ENCODE results near the gene OSBPL6. TPM values are rescaled to one million over a fixed set of nuclear protein-coding genes. Genes with fewer than 3 reads are reported as not detected.

Gene OSBPL6
- total RNA-seq, 1 experiment from 2014 or later, result 4.6 TPM

DNA sequence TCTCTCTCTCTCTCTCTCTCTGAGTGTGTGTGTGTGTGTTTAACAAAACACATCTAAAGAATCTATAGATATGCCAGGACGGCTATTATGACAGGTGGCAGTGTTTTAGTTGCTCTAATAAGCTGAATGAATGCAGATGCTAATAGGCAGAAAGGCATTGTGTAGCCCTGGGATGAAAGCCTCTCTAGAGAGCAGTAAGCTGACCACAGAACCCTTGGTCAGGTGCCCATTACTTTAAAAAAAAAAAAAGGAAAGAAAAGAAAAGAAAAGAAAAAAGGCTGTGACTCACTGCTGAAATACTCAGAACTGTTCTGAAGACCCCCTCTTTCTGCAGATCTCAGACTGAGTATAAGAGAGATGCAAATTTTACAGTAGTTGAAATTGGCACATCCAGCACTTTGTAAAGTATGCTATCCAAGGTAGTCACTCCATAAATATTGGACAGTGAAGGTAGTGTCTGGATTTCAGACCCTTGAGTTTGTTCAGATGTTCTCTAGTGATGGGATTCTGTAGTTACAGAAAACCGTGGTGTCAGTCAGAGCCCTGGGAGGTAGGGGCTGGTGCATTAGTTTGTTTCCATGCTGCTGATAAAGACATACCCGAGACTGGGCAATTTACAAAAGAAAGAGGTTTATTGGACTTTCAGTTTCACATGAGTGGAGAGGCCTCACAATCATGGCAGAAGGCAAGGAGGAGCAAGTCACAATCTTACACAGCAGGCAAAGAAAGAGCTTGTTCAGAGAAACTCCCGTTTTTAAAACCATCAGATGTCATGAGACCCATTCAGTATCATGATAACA is 30.9 kb downstream of the OSBPL6 start:
- H3K79me2 ChIP-seq (ENCODE audit: insufficient read depth, low read length), result no peaks in the 10 kb centered on the region
- H2BK15ac ChIP-seq (ENCODE audit: low read depth, low read length), result no peak overlapping the region
- H3K18ac ChIP-seq (ENCODE audit: insufficient read length, low read depth, low read length), result no peak overlapping the region
- Mint-ChIP-seq H3K9me3 (no peaks in the 10 kb centered on the region), H3K27me3 (ENCODE audit: low read depth) (peaks cover 37% of the 10 kb centered on the region), H3K4me1 (peaks cover 35 to 42% of the 10 kb centered on the region in 2 experiments), H3K27ac (no peak overlapping the region), H3K36me3 (ENCODE audit: insufficient read depth in 1 of 3, low read depth in 3 of 3) (peaks cover 0 to 4% (median 0%) of the 10 kb centered on the region in 3 experiments; a peak in 1 of 7 replicates), H3K4me3 (no peak overlapping the region)
- no peak overlapping the region for H4K5ac ChIP-seq (ENCODE audit: insufficient read length, low read depth, low read length)
- no peaks in the 10 kb centered on the region for H3K79me1 ChIP-seq (ENCODE audit: insufficient read depth, low read depth, low read length, poor library complexity, severe bottlenecking)
- H2BK5ac ChIP-seq (ENCODE audit: insufficient read length, low read length), result no peak overlapping the region
- H3K14ac ChIP-seq (ENCODE audit: insufficient read depth, low read length), result no peak overlapping the region
- H2AFZ ChIP-seq (ENCODE audit: low read length), result no peak overlapping the region
- H4K8ac ChIP-seq (replicated peaks; ENCODE audit: insufficient read length, low read depth, low read length), result no peak overlapping the region
- no peaks in the 10 kb centered on the region for H3K9me3 ChIP-seq (ENCODE audit: control insufficient read depth, low read depth, low read length)
- no peaks in the 10 kb centered on the region; the same call in 1 of the 2 replicates for H3K4me1 ChIP-seq (ENCODE audit: insufficient read depth, low read length)
- no peak overlapping the region for H2AK5ac ChIP-seq (ENCODE audit: insufficient read length, low read length)
- no peak overlapping the region for H2BK120ac ChIP-seq (ENCODE audit: low read depth, low read length, poor library complexity, severe bottlenecking)
- no CpG with 5 or more reads among the region's 4 CpGs for WGBS (ENCODE audit: extremely low coverage, insufficient read length, low lambda C conversion rate)
- H3K56ac ChIP-seq (ENCODE audit: insufficient read length, low read depth, low read length), result no peak overlapping the region
- DNase-seq, result no peak
- no peak overlapping the region for H4K91ac ChIP-seq (ENCODE audit: insufficient read length, low read depth, low read length)
- H4K20me1 ChIP-seq (ENCODE audit: control insufficient read depth, insufficient read depth, insufficient read length), result no peaks in the 10 kb centered on the region
- H3K4ac ChIP-seq (ENCODE audit: low read depth, low read length), result no peak overlapping the region
- H3K4me2 ChIP-seq (ENCODE audit: insufficient read depth, insufficient read length, low read length), result no peak overlapping the region
- peaks cover 3% of the 10 kb centered on the region; the same call in 1 of the 2 replicates for H3K27me3 ChIP-seq (ENCODE audit: insufficient read depth, low read length)
- no peak overlapping the region for H3K27ac ChIP-seq (ENCODE audit: insufficient read length, low read depth, low read length)
- H3K23ac ChIP-seq (ENCODE audit: insufficient read length, low read depth, low read length), result no peak overlapping the region
- H3T11ph ChIP-seq (ENCODE audit: low read length), result no peak overlapping the region
- no peak overlapping the region for H2BK12ac ChIP-seq (ENCODE audit: insufficient read length, low read depth, low read length)
- no peaks in the 10 kb centered on the region for H3K23me2 ChIP-seq (ENCODE audit: insufficient read length, low read depth, low read length, poor library complexity, severe bottlenecking)
- no peak overlapping the region for H3K9ac ChIP-seq (ENCODE audit: extremely low read depth, insufficient read length, low read length)
- TF ChIP-seq, protein P1, sequence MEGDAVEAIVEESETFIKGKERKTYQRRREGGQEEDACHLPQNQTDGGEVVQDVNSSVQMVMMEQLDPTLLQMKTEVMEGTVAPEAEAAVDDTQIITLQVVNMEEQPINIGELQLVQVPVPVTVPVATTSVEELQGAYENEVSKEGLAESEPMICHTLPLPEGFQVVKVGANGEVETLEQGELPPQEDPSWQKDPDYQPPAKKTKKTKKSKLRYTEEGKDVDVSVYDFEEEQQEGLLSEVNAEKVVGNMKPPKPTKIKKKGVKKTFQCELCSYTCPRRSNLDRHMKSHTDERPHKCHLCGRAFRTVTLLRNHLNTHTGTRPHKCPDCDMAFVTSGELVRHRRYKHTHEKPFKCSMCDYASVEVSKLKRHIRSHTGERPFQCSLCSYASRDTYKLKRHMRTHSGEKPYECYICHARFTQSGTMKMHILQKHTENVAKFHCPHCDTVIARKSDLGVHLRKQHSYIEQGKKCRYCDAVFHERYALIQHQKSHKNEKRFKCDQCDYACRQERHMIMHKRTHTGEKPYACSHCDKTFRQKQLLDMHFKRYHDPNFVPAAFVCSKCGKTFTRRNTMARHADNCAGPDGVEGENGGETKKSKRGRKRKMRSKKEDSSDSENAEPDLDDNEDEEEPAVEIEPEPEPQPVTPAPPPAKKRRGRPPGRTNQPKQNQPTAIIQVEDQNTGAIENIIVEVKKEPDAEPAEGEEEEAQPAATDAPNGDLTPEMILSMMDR (conservative IDR thresholded peaks at IDR 0.05), result no peak
- H2BK20ac ChIP-seq (ENCODE audit: low read depth, low read length, poor library complexity, severe bottlenecking), result no peak overlapping the region

Measured in H9 (cell line).